ENCODE measurements around the gene LY6G5C. TPM values are rescaled to one million over a fixed set of nuclear protein-coding genes. Genes with fewer than 3 reads are reported as not detected.
A peak's percentile ranks its signal among the peaks of the same experiment; 100 is the strongest.

The LY6G5C gene
- total and polyA plus RNA-seq, 4 donors, result 0.59 to 2.5 (median 1.1) TPM

DNA sequence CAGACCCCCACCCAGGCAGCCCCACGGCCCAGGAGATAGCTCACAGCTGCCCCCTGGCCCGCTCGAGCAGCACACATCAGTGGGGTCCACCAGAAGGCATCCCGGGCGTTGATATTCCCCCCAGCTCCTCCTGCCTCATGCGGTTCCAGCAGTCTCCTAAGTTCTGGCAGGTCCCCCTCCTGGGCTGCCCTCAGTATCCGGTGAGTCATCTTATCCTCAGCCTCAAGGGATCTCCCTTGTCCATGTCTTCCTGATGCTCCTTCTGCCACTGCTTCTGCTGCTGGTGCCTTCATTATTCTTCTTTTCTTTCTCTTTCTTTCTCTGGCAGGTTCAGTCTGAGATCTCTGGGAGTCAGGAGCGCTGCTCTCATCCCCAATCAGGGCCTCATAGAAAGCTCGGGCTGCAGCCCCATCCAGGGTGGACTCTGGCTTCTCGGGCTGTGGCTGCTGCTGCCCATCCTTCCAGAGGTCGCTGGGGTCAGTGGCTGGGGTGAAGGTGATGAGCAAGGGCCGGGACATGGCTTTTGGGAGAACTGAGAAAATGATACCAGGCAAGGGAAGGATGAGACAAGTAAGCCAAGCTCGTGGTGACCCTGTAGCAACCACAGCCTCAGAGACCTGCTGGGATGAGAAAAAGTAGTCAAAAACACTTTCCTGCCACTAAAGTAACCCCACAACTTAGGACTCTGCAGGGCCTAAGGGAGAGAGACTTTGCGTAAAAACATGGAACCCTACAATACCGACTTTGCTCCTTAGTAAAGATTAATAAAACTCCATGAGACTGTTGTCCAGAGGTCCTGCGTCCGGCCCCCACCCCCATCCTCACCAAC is 16.7 kb downstream of the LY6G5C start:
- DNase-seq (ENCODE audit: low spot score), result peak; percentile 48
- H3K27me3 ChIP-seq (ENCODE audit: control insufficient read depth in 4 of 4, insufficient read depth in 4 of 4, low read length in 3 of 4), result no peaks in the 10 kb centered on the region
- peaks cover 2 to 23% (median 20%) of the 10 kb centered on the region in 4 donors for H3K36me3 ChIP-seq (ENCODE audit: control insufficient read depth in 4 of 4, insufficient read depth in 3 of 4, low read depth in 1 of 4, low read length in 3 of 4)
- peak overlapping the region; percentile 86 to 87 (median 87) for H3K4me3 ChIP-seq (ENCODE audit: low read depth in 1 of 3, low read length in 3 of 3)
- TF ChIP-seq RXRA (IDR thresholded peaks at IDR 0.05), result peak in 1 of 2 donors; percentile 11
- TF ChIP-seq SP1 (IDR thresholded peaks at IDR 0.05), result no peak
- TF ChIP-seq, protein P1, sequence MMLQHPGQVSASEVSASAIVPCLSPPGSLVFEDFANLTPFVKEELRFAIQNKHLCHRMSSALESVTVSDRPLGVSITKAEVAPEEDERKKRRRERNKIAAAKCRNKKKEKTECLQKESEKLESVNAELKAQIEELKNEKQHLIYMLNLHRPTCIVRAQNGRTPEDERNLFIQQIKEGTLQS (IDR thresholded peaks at IDR 0.05), result no peak
- TF ChIP-seq HNF4A (conservative IDR thresholded peaks at IDR 0.05), result peak; percentile 35 to 52
- TF ChIP-seq NR2F2 (IDR thresholded peaks at IDR 0.05), result peak; percentile 37
- TF ChIP-seq JUND (IDR thresholded peaks at IDR 0.05), result peak; percentile 53 to 63
- H3K9me3 ChIP-seq (ENCODE audit: control insufficient read depth in 4 of 4, low read length in 3 of 4), result no peaks in the 10 kb centered on the region
- H3K27ac ChIP-seq (ENCODE audit: low read depth in 1 of 2, low read length in 2 of 2), result peak overlapping the region; percentile 94 to 96
- 26% methylated on average over 17 of the region's 17 CpGs for WGBS
- peak overlapping the region; percentile 71 to 94 for H3K9ac ChIP-seq (ENCODE audit: low read depth in 1 of 2, low read length in 2 of 2)
- H3K4me1 ChIP-seq (ENCODE audit: control insufficient read depth in 4 of 4, insufficient read depth in 4 of 4, low read length in 3 of 4), result peaks cover 12 to 57% (median 43%) of the 10 kb centered on the region in 4 donors

DNA sequence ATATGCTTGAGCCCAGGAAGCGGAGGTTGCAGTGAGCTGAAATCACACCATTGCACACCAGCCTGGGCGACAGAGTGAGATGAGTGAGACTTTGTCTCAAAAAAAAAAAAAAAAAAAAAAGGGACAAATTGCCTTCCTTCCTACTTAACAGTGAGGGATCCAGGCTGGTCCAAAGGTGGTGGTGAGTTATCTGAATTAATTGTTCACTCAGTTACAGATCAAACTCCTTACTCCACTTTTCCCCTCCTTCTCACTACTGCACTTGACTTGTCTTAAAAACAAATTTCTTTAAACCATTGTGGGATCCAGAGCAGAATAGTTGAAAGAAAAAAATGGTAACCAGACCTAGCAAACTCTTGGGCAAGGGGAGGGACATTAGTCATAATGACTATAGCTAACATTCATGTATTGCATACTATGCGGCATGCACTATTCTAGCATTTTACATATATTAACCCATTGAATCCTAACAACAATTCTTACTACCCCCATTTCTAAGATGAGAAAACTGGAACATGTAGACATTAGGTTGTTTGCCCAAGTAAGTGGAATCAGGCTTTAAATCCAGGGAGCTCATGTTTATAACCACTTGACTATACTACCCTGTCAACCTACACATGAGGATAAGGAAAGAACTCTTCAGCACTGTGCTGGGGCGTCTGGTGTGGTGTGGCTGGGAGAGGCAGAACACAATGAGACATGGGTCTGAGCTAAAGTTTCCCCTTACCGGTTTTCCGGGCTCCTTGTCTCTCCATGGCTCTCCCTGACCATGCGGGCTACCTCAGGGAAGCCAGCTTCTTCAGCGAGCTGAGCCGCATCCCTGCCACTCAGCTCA is 17.5 kb downstream of the LY6G5C start:
- WGBS, result 76% methylated on average over 9 of the region's 9 CpGs
- H3K4me3 ChIP-seq (ENCODE audit: low read depth in 1 of 3, low read length in 3 of 3), result peak overlapping the region in 1 of 3 donors; percentile 87
- TF ChIP-seq ZBTB33 (IDR thresholded peaks at IDR 0.05) (no peak), FOXA2 (IDR thresholded peaks at IDR 0.05) (no peak), CTCF (IDR thresholded peaks at IDR 0.05; ENCODE audit: low read depth, low read length, missing input control) (no peak), RXRA (IDR thresholded peaks at IDR 0.05) (no peak), HNF4A (conservative IDR thresholded peaks at IDR 0.05) (no peak), SP1 (IDR thresholded peaks at IDR 0.05) (no peak)
- TF ChIP-seq, protein P1 (IDR thresholded peaks at IDR 0.05), result no peak
- DNase-seq (ENCODE audit: low spot score), result no peak
- H3K4me1 ChIP-seq (ENCODE audit: control insufficient read depth in 4 of 4, insufficient read depth in 4 of 4, low read length in 3 of 4), result peaks cover 17 to 65% (median 52%) of the 10 kb centered on the region in 4 donors
- no peak overlapping the region for H3K9ac ChIP-seq (ENCODE audit: low read depth in 1 of 2, low read length in 2 of 2)
- H3K27me3 ChIP-seq (ENCODE audit: control insufficient read depth in 4 of 4, insufficient read depth in 4 of 4, low read length in 3 of 4), result no peaks in the 10 kb centered on the region
- H3K36me3 ChIP-seq (ENCODE audit: control insufficient read depth in 4 of 4, insufficient read depth in 3 of 4, low read depth in 1 of 4, low read length in 3 of 4), result peaks cover 2 to 14% (median 12%) of the 10 kb centered on the region in 4 donors
- H3K9me3 ChIP-seq (ENCODE audit: control insufficient read depth in 4 of 4, low read length in 3 of 4), result no peaks in the 10 kb centered on the region
- H3K27ac ChIP-seq (ENCODE audit: low read depth in 1 of 2, low read length in 2 of 2), result peak overlapping the region; percentile 94 to 96

All from liver (tissue), 9 donors.